A673 (cell line): ENCODE results near the gene TAS1R1. TPM values are rescaled to one million over a fixed set of nuclear protein-coding genes. Genes with fewer than 3 reads are reported as not detected.

Source experiments
- BruUV-seq: library from RNA; stranded (reverse); fragments of 400-500 nt; replicated peaks from 2 replicates; lab custom pipeline; 2021; lab: Mats Ljungman, UMichigan
- CTCF ChIA-PET: fragments of 300-600 bp; sonication (Branson Sonifier 250); formaldehyde crosslinking; loops from one replicate; lab custom pipeline; 2022; ENCODE audit warnings: antibody characterized with exemption; lab: Charles Lee
- POLR2A ChIA-PET: fragments of 300-600 bp; sonication (Branson Sonifier 250); formaldehyde crosslinking; loops from one replicate; lab custom pipeline; 2022; ENCODE audit warnings: antibody characterized with exemption; ENCODE audit not compliant: low non-redundant PET; lab: Charles Lee
- DNase-seq: peaks from one replicate; pipeline ENCODE4 v3.0.0-alpha.2; 2015; ENCODE audit warnings: low spot score
- H3K27ac ChIP-seq: fragments of 200-600 bp; sonication (generic); 2 replicates; pipeline ENCODE4 v1.5.1; 2016; ENCODE audit warnings: mixed run types, low read depth, mild to moderate bottlenecking, mixed read lengths, antibody characterized with exemption, low read length; ENCODE audit not compliant: poor library complexity, severe bottlenecking
- H3K27me3 ChIP-seq: fragments of 200-600 bp; sonication (generic); replicated peaks from 2 replicates; pipeline ENCODE4 v1.6.1; 2017; ENCODE audit warnings: mixed run types, low read depth, mild to moderate bottlenecking, mixed read lengths, antibody characterized with exemption, low read length; ENCODE audit not compliant: insufficient read depth, poor library complexity
- H3K36me3 ChIP-seq: fragments of 200-600 bp; sonication (generic); 2 replicates; pipeline ENCODE4 v1.6.1; 2016; ENCODE audit warnings: mixed run types, mild to moderate bottlenecking, mixed read lengths, antibody characterized with exemption, low read length; ENCODE audit not compliant: insufficient read depth, poor library complexity, severe bottlenecking
- H3K4me1 ChIP-seq: fragments of 200-600 bp; sonication (generic); 2 replicates; pipeline ENCODE4 v1.6.1; 2017; ENCODE audit warnings: mixed run types, mild to moderate bottlenecking, mixed read lengths, antibody characterized with exemption, low read length; ENCODE audit not compliant: insufficient read depth, poor library complexity, severe bottlenecking
- H3K4me3 ChIP-seq: fragments of 200-600 bp; sonication (generic); 2 replicates; pipeline ENCODE4 v1.5.1; 2016; ENCODE audit warnings: low read depth, mixed run types, mild to moderate bottlenecking, mixed read lengths, low read length; ENCODE audit not compliant: poor library complexity, severe bottlenecking
- H3K9me3 ChIP-seq: fragments of 200-600 bp; sonication (generic); 2 replicates; pipeline ENCODE4 v1.6.1; 2016; ENCODE audit warnings: mixed run types, low read depth, mild to moderate bottlenecking, mixed read lengths, antibody characterized with exemption, low read length; ENCODE audit not compliant: poor library complexity, severe bottlenecking
- EZH2 ChIP-seq: fragments of 200-600 bp; sonication (generic); IDR thresholded peaks from 2 replicates; pipeline ENCODE4 v1.6.1; 2017; ENCODE audit warnings: borderline replicate concordance, low read depth, mild to moderate bottlenecking, mixed read lengths, antibody characterized with exemption, low read length; ENCODE audit not compliant: poor library complexity, severe bottlenecking
- intact Hi-C: fragments of 100-400 bp; cut with micrococcal nuclease; formaldehyde crosslinking; loops from one replicate; pipeline ENCODE4 v1.10.0; 2022; ENCODE audit not compliant: unreplicated experiment
- total RNA-seq: library from RNA; stranded (reverse); gene quantifications from 2 replicates; pipeline ENCODE4 v1.2.3, GENCODE V29; 2021
- TF ChIP-seq, protein P1 (sequence below): fragments of 300-800, 200-600 bp; sonication (generic); conservative IDR thresholded peaks from 2 replicates; pipeline ENCODE4 v1.5.1; 2017; ENCODE audit warnings: low read depth, mild to moderate bottlenecking, antibody characterized with exemption, low read length, moderate library complexity, mixed read lengths

TAS1R1 gene
- total RNA-seq, 1 experiment from 2014 or later = not detected

DNA sequence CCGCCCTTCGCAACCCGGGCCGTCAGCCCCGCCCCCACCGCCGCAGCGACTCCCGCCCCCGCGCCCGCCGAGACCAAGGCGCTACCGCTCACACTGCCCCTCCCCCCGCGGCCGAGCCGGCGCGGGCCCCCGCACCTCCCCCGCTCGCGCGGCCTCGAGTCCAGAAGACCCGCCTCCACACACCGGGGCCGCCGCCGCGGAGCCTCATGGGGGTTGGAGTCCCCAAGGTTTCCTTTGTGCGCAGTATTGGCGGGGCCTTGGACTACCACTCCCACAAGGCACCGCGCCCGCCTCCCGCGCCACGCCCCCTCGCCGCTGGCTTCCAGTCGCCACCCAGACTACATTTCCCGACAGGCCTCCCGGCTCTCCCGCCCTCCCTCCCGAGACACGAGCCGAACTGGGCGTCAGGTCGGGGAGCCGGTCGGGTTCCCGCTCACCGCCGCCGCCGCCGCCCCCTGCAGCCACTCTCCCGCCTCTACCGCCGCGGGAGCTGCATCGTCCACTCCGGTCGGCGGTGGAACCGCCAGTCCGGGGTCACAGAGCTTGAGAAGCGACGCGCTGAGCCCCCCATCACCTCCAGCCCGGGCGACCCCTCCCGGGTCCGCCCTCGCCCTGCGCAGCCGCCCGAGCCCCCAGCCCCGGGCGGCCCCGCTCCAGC lies 58.4 kb downstream of the TAS1R1 start, which contains the start of gene PHF13:
PHF13 (plus strand) TSS at position 371 of the 658 bp plus-strand sequence. CDS start 336 bp downstream, outside the sequence.
- Histone ChIP-seq H3K27me3 (no peaks in the 10 kb centered on the region), H3K9me3 (no peaks in the 10 kb centered on the region), H3K27ac (peak within 1 kb of the TSS; percentile 92), H3K36me3 (peaks cover 21% of the 10 kb centered on the region), H3K4me3 (peak within 1 kb of the TSS; percentile 99), H3K4me1 (peaks cover 5% of the 10 kb centered on the region)
- DNase-seq = peak; percentile 99
- ChIA-PET CTCF (no interaction called here), POLR2A (interaction anchor here (1.1 kb wide), 1 partner anchor 559 kb away, joined by 4 read pairs; no protein-coding TSS in a partner anchor)
- intact Hi-C loops = loop anchor here (1.0 kb wide), 1 partner anchor 11 kb away; the partner anchor contains the start of gene KLHL21
- no peak for TF ChIP-seq EZH2
- TF ChIP-seq, protein P1, sequence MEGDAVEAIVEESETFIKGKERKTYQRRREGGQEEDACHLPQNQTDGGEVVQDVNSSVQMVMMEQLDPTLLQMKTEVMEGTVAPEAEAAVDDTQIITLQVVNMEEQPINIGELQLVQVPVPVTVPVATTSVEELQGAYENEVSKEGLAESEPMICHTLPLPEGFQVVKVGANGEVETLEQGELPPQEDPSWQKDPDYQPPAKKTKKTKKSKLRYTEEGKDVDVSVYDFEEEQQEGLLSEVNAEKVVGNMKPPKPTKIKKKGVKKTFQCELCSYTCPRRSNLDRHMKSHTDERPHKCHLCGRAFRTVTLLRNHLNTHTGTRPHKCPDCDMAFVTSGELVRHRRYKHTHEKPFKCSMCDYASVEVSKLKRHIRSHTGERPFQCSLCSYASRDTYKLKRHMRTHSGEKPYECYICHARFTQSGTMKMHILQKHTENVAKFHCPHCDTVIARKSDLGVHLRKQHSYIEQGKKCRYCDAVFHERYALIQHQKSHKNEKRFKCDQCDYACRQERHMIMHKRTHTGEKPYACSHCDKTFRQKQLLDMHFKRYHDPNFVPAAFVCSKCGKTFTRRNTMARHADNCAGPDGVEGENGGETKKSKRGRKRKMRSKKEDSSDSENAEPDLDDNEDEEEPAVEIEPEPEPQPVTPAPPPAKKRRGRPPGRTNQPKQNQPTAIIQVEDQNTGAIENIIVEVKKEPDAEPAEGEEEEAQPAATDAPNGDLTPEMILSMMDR = no peak
- no TSS peak for BruUV-seq

DNA sequence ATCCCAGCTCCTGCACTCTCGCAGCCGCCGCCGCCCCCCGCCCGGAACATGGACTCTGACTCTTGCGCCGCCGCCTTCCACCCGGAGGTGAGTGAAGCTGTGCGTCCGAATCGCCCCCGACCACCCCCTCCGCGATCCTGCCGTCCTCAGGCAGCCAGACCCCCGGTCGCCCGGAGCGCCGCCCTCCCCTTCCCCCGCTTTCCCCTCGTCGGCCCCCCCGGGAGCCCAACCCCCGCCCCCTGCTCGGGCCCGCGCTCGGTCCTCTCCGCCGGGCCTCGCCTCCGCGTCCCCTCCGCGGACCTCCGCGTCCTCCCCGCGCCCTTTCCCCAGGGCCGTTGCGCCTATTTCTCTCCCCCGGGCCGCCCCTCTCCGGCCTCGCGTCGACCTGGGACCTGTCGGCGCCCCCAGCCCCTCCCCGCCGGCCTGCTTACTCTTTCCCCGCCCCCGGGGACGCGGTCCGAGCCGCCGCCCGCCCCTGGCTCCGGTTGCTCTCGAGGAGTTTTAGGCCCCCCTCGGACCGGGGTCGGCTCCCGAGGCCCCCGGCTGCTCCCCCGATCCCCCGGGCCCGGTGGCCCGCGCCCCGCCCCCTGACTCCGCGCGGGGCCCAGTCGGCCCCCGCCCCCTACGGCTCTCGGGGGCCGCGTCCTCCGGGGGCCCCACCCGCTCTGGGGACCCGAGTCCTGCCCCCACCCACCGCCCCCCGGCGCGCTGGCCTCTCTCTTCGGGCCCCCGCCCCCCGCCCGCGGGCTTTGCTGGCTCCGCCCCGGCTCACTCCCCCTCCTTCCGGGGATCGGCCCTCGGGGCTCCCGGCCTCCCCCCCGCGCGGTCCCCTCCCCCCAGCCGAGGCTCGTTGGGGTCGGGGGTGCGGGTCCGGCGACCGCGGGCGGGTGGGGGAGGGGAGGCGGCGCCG lies 59.2 kb downstream of the TAS1R1 start:
- no TSS peak for BruUV-seq
- Histone ChIP-seq H3K27ac (peak overlapping the region; percentile 88), H3K27me3 (no peaks in the 10 kb centered on the region), H3K9me3 (no peaks in the 10 kb centered on the region), H3K4me1 (peaks cover 5% of the 10 kb centered on the region), H3K36me3 (peaks cover 27% of the 10 kb centered on the region), H3K4me3 (peak overlapping the region; percentile 99)
- peak; percentile 64 for DNase-seq
- ChIA-PET POLR2A (interaction anchor here (1.1 kb wide), 1 partner anchor 558 kb away, joined by 4 read pairs; no protein-coding TSS in a partner anchor), CTCF (no interaction called here)
- intact Hi-C loops = no loop called here
- TF ChIP-seq EZH2 = no peak
- TF ChIP-seq, protein P1 = no peak
